NCI-H2196 (cell line): ENCODE data around the gene LRRFIP1.

Experiments used
- DNase-seq: peaks from one replicate; lab custom pipeline; 2025; ENCODE audit not compliant: unreplicated experiment; lab: John Stamatoyannopoulos, UW

Gene LRRFIP1

GRCh38 chr2:237639052-237639835 is 11.9 kb downstream of the LRRFIP1 start:
- no peak for DNase-seq

DNA sequence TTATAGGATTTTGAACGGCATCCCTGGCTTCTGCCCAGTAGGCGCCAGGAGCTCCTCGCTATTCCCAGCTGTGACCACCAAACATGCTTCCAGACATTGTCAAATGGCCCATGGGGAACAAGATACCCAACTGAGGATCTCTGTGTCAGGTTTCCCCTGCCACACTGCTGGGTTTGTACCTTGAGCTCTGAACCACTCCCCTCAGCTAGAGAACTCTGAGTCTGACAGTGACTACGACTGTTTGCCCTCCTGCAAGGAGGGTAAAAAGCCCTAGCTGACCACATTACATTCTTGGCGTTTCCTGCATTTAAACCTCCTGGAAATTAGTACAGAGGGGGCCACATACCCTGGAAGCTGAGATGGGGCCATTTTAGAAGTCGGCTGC is 12.4 kb downstream of the LRRFIP1 start:
- DNase-seq: no peak

- no peak for DNase-seq
Measured at GRCh38 chr2:237640493-237640998, 13.2 kb downstream of the LRRFIP1 start.

GRCh38 chr2:237642038-237642734 is 14.8 kb downstream of the LRRFIP1 start:
- no peak for DNase-seq

DNA sequence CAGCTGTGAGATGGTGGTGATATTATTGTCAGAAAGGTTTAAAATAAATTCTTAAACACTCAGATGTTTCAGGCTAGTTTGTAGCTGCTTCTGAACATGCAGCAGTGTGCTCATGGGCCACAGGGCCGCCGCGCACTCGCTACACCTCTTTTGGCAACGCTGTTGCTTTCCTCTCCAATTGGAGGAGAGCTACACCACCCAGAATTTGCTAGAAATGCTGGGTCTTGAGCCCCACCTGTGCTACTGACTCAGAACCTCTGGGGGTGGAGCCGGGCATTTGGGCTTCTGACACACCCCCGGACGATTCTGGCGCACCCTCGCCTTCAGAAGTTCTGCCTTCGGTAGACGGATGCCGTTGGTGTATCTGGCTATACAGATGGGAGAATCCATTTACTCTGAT is 15.7 kb downstream of the LRRFIP1 start:
- no peak for DNase-seq

DNA sequence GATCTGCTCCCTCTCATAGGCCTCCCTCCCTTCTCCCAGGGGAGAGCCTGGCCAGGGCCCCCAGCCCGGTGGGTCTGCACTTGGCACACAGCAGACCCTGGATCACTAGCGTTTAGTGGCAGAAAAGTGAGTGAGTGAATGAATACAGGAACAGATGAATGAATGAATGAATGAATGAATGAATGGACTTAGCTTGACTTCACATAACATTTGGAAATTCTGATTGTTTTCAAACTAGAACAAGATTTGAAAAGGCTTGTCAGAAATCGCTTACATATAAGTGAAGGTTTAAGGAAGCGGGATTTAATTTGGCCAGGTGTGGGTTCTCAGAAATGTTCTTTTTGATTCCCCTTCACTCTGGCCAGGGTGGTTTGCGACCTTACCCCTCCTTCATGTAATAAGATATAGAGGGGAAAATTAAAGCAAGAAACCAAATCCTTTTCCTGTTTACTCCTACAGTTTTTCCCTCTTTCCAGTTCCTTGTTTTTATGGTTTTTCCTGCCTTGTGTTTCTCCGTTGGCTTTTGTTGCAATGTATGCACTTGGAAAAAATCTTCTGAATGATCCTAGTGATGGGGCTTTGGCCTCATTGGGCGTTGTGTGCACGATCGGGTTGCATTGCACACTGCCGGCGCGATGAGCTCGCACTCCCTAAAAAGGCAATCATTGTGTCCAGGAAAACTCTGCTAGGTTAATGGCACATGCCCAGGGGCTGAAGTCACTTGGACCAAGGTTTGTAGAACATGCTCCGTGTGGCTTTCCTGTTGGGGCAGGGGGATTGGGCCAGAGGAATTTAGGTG is 16.4 kb downstream of the LRRFIP1 start:
- no peak for DNase-seq

DNA sequence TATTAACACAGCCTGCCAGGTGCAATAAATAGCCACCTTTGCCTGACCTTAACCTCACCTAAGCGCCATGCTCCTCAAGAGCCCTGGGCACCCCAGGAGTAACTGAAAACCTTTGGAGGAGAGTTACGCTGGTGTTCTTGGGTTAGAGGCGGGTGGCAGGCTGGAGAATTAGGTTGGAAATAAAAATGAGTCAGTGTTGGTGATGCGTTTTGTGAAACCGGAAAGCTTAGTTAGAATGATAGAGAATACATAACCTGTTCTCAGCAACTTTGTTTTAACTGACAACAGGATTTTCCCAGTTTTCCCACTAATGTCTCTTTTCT is 17.0 kb downstream of the LRRFIP1 start:
- no peak for DNase-seq

GRCh38 chr2:237645261-237645660 is 17.9 kb downstream of the LRRFIP1 start:
- DNase-seq: no peak

GRCh38 chr2:237647176-237648015 is 20.0 kb downstream of the LRRFIP1 start:
- no peak for DNase-seq

GRCh38 chr2:237648016-237648381 is 20.6 kb downstream of the LRRFIP1 start:
- no peak for DNase-seq

DNA sequence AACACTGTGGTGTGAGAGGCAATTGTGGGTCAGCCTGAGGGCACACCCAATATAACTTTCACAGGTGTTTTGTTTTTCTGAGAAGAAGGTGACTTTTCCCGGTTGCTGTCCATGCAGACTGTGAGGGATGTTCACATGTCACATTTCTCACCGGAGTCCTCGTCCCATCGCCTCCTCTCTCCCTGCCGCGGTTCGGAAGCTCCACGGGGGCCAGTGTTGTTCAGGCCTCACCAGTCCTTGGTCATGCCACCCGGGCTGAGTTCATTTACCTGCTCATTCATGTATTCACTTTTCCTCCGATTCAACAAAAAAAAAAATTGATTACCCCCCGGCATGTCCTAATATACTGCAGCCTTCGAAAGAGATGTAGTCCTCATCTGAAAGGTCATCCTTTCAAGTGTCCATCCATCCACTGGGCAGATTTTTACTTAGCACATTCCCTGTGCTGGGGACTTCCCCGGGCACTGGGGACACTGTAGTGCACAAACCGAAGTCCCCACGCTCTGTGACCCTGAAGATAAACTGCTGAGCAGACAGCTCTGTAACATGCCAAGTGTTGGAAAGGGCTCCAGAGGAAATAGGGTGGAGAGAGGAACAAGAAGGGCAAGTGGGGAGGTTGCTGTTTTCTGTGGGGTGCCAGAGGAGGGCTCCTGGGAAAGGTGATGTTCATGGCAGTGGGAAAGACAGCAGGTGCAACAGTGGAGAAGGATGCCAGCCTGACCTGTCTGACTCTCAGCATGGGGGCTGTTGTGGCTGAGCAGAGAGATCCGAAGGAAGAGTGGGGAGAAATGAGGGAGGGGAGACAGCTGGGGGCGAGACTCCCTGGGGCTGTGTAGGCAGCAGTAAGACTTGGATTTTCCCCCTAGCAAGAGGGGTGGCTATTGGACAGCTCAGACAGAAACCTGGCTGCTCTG is 22.4 kb downstream of the LRRFIP1 start:
- DNase-seq: no peak

DNA sequence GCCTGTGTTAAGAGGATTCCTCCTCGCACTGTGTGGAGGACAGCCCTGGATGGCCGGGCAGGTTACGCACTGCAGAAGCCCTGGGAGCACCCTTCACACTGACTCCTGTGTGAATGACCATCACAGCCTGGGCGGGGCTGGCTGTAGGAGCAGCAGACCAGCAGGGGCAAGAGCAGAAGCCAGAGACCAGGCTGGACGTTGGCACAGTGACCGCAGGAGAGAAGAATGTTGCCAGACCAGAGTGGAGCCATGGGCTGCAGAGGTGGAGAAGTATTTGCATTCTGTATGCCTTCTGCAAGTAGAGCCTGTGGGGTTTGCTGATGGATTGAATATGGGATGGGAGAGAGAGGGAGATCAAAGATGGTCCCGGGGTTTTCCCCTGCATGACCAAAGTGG is 23.1 kb downstream of the LRRFIP1 start:
- DNase-seq: no peak

GRCh38 chr2:237651761-237652160 is 24.4 kb downstream of the LRRFIP1 start:
- DNase-seq: no peak

DNA sequence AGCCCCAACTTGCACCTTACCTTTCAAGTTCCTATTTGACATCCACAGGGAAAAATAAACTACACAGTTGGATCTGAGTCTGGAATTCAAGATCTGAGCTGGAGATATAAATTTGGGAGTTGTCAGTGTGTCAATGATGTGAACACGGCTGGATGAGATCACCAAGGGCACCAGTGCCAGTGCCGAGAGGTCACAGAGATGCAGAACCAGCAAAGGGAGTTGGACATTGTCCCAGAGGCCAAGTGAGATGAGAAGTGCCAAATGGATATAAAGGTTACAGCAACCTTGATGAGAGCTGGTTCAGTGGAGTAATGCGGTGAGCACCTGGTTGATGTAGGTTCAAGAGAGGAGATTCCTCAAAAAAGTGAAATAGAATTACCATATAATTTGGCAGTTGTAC is 24.8 kb downstream of the LRRFIP1 start:
- DNase-seq: no peak

GRCh38 chr2:237652854-237653253 is 25.5 kb downstream of the LRRFIP1 start:
- no peak for DNase-seq

- DNase-seq: no peak
Measured at GRCh38 chr2:237653776-237654558, 26.6 kb downstream of the LRRFIP1 start.

GRCh38 chr2:237657063-237657462 is 29.7 kb downstream of the LRRFIP1 start:
- DNase-seq: no peak

DNA sequence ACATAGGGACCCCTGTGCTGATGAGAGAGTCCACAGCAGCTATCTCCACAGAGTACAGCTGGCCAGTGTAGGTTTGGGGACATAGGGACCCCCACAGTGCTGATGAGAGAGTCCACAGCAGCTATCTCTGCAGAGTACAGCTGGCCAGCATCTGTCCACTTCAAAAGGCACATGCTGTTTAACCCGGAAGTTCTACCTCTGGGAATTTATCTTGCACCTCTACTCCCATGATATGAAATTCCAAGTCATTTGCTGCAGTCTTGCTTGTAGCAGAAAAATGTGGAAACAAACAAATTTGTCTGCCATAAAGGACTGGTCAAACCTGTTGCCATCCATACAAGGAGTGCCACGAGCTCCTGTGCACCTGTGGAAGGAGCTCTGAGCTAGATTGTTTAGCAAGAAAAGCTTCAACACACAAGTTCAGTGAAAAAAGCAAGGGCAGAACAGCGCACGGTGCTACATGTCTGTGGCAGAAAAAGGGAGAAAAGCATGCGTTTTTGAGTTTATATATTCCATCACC is 33.1 kb downstream of the LRRFIP1 start:
- no peak for DNase-seq

DNA sequence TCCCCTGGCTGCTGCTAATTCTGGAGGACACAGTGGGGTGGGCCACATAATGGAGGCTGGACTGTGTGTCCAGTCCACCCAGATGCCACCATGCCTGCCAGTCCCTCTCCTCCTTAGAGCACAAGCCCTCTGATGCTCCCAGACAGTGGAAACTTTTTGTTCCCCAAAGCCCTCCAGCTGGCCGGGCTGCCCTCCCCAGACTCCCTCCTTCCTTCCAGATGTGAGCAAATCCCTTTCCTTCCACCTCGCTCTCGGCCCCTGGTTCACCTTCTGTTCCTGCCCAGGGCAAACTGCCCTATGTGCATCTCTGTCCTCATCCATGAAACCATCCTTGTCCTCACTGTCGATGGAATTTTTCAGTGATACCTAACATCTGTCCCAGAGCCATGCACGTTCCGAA is 33.9 kb downstream of the LRRFIP1 start:
- no peak for DNase-seq
